Sigmoid colon (tissue), 4 donors: ENCODE data around the gene ABCD3.

Experiments
- POLR2A ChIP-seq, 2 donors: fragments of 450-650 bp; IDR thresholded peaks; one replicate each; pipeline ENCODE4 v1.6.1; 2016; ENCODE audit warnings: antibody characterized with exemption in 2 of 2, mild to moderate bottlenecking in 2 of 2, moderate library complexity in 2 of 2
- POLR2AphosphoS5 ChIP-seq, 4 donors: sonication (generic); formaldehyde crosslinking; IDR thresholded peaks; one replicate each; pipeline ENCODE4 v1.6.1; 2017; ENCODE audit warnings: antibody characterized with exemption in 4 of 4
- TF ChIP-seq, protein P1 (sequence below), 4 experiments: fragments of 450-650 bp in 3 of 4; fragments of 200-600 bp in 1 of 4; IDR thresholded peaks; one replicate each; pipeline ENCODE4 v1.5.1; 2016 to 2019; ENCODE audit warnings: antibody characterized with exemption in 4 of 4, mild to moderate bottlenecking in 3 of 4, moderate library complexity in 2 of 4

DNA sequence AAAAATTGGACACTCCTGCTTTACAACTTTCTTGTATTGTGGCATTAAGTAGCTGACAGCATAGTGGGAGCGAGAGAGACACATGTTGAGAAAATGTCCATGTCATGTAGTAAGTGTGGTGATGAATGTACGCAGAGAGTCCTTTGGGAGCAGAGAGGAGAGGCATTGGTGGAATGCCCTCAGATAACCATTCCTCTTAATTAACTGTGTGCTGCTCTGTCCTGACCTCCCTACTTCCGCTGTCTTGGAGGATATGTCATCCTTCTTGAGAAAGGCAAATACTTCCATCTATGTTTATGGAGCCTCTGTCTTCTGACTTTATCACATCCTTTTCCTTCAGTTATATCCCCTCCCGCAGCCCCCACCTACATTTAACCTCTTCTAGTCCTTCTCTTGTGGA is 85.0 kb downstream of the ABCD3 start:
- TF ChIP-seq POLR2A (IDR thresholded peaks at IDR 0.05) (no peak), POLR2AphosphoS5 (IDR thresholded peaks at IDR 0.05) (no peak)
- TF ChIP-seq, protein P1, sequence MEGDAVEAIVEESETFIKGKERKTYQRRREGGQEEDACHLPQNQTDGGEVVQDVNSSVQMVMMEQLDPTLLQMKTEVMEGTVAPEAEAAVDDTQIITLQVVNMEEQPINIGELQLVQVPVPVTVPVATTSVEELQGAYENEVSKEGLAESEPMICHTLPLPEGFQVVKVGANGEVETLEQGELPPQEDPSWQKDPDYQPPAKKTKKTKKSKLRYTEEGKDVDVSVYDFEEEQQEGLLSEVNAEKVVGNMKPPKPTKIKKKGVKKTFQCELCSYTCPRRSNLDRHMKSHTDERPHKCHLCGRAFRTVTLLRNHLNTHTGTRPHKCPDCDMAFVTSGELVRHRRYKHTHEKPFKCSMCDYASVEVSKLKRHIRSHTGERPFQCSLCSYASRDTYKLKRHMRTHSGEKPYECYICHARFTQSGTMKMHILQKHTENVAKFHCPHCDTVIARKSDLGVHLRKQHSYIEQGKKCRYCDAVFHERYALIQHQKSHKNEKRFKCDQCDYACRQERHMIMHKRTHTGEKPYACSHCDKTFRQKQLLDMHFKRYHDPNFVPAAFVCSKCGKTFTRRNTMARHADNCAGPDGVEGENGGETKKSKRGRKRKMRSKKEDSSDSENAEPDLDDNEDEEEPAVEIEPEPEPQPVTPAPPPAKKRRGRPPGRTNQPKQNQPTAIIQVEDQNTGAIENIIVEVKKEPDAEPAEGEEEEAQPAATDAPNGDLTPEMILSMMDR (IDR thresholded peaks at IDR 0.05) = no peak
